Nucleus accumbens (tissue), 56 donors: Measurements from ENCODE around the gene SH3BP5L.
"Not testable (repeated sequence)": the region's sequence is repeated elsewhere in the genome, so short reads cannot be mapped to it uniquely, and the experiment has no call there.

ENCODE experiments used
- DNase-seq, 56 donors: peaks; one replicate each; lab custom pipeline; 2025; lab: John Stamatoyannopoulos, UW

Gene SH3BP5L

DNA sequence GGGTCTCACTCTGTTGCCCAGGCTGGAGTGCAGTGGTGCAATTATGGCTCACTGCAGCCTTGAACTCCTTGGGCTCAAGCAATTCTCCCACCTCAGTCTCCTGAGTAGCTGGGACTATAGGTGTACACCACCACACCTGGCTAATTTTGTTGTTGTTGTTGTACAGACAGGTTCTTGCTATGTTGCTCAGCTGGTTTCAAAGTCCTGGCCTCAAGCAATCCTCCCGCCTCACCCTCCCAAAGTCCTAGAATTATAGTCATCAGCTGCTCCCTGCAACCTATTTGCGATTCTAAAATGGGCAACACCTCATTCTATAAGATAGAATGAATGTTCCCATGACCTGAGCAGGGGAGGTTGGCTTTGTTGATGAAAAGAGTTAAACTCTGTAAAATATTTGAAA lies 36.4 kb downstream of the SH3BP5L start:
- not testable (repeated sequence) for DNase-seq

DNA sequence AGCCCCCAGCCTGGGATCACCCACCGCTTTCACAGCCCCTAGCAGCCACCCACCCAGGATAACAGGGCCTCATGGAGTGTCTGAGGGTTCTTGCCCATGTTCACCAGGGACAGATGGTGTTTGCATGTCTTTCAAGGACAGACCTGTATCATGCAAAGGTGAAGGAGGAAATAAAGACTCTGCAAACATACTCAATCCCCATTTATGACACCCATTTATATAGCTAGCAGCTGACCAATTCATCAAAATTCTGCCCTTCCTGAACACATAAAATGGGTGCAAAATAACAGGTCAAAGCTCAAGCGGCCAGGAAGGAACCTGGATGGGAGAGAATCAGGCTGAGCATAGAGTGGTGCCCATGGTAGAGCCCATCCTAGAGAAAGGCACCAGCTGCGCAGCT lies 37.4 kb downstream of the SH3BP5L start:
- no peak for DNase-seq

DNA sequence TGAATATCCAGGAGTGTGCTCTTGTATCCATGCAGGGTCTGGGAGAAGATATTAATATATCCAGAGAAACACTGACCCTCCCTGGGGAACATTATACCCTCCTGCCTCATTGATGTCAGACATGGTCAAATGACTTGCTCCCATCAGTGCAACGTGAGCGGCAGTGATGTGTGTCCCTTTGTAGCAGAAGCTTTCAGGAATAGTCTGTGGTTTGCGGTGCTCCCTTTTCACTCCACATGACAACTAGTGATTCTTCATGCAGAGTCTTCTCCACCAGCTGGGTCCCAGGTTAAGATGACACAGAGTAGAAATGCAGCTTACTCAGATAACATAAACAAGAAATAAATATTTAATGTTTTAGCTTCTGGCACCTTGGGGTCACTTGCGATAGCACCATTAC lies 38.3 kb downstream of the SH3BP5L start:
- no peak for DNase-seq

DNA sequence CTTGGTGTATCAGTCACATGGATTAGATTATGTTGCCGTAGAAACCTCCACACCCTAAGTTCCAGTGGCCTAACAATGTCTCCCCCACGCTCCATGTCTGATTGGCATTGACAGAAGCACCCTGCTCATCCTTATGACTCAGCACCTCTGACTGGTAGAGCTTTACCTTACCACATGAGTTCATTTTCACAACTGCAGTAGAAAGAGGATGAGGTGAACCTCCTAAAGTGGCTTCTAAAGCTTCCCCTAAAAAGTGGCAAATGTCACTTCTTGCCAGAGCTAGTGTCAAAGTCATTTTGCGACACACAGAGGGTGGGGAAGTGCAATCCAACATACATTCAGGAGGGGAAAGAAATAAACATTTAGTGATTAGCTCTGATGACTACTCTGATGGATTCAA lies 39.6 kb downstream of the SH3BP5L start:
- DNase-seq: peak in 10 of 56 donors; percentile 1 to 32 (median 7)

DNA sequence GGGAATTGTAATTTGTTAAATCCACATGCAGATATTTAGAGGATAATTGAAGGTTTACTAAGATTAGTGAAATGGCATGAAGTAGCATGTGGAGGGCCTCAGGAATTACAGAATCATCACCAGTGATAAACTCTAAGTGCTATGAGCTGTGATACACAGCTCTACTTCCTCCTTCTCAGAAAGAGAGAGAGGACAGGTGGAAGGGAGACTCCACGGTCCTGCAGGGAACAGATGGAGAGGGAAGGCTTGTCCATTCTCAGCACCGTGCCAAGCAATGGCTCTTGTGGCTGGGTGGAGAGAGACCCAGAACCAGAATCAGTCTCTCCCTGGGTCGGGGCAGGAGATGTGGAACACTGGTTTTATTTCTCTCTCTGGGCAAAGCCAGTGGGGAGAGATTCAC lies 42.3 kb downstream of the SH3BP5L start:
- DNase-seq: no peak

DNA sequence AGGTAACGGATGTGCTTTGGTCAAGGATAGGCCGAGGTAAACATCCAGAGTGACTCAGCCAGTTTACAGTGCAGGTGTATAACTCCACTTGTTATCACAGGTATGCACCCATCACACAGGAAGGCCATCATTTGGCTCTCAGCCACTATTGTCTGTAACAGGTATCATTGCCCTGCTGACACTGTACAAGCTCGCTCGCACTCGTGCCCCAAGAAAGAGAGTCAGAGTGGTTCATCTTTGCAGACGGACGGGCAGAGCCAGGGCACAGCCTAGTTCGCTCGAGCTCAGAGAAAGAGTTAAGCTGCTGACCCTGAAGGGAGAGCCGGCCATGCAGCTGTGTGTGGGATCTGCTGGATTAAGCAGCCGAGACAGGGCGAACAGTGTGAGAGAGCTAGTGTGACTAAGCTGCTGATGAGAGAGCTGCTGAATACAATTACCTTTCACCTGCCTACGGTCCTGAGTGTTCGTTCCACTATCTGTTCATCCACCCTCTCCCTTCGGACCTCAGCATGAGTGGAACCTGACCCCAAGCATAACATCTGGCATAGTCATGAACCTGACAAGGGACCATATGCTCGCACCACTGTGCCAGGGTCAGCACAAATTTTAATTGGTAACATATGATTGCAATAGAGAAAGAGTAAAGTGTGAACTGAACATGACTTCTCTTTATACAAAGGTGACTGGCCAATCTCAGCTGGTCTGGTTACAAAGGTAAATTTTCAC lies 43.1 kb downstream of the SH3BP5L start:
- no peak for DNase-seq

DNA sequence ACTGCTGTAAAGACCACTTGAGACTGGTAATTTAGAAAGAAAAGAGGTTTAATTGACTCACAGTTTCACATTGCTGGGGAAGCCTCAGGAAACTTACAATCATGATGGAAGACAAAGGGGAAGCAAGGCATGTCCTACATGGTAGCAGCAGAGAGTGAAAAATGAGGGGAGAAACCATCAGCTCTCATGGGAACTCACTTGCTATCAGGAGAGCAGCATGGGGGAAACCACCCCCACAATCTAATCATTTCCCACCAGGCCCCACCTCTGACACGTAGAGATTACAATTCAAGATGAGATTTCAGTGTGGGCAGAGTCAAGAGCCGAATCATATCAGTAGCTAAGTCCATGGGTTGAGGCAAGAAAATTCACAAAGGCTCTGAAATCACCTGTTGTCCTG lies 46.4 kb downstream of the SH3BP5L start:
- DNase-seq: no peak

DNA sequence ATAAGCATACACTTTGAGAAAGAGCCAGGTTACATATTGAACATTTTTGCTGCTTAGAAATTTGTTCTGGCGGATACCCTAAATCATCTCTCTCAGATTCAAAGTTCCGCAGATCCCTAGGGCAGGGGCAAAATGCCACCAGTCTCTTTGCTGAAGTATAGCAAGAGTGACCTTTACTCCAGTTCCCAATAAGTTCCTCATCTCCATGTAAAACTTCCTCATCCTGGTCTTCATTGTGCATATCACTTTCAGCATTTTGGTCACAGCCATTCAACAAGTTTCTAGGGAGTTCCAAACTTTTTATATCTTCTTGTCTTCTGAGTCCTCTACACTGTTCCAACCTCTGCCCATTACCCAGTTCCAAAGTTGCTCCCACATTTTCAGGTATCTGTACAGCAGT lies 46.8 kb downstream of the SH3BP5L start:
- DNase-seq: no peak

DNA sequence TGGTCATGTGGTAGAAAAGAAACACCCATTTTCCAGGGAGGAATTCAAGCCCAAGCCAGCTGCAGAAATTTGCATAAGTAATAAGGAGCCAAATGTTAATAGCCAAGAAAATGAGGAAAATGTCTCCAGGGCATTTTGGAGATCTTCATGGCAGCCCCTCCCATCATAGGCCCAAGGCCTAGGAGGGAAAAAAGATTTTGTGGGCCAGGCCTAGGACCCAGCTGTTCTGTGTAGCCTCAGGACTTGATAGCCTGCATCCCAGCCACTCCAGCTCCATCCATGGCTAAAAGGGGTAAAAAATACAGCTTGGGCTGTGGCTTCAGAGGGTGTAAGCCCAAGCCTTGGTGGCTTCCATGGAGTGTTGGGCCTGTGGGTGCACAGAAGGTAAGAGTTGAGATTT lies 48.7 kb downstream of the SH3BP5L start:
- no peak for DNase-seq

DNA sequence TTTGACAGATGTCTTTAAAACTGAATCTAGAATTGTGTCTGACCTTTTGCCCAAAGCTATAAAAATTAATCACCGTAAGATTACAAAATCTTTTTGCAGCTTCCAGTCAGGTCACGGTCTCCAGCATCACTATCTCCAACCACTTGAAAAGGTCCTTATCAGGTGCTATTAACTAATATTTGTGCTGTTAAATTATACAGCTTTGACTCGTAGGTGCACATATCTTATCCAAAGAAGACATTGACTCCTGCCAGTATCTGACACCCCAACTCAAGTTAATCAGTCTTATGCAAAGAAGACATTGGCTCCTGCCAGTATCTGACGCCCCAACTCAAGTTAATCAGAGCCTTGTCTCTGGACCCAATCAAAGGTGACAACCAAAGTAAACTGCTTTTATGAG lies 50.3 kb downstream of the SH3BP5L start:
- no peak for DNase-seq
